GM19193 (cell line): ENCODE data around the gene CLOCK.
A peak's percentile ranks its signal among the peaks of the same experiment; 100 is the strongest.

Experiments
- POLR2A ChIP-seq: IDR thresholded peaks from 4 replicates; pipeline ENCODE4 v1.6.1; 2011; ENCODE audit not compliant: insufficient read depth, insufficient read length; ENCODE audit errors: extremely low read depth

CLOCK gene

DNA sequence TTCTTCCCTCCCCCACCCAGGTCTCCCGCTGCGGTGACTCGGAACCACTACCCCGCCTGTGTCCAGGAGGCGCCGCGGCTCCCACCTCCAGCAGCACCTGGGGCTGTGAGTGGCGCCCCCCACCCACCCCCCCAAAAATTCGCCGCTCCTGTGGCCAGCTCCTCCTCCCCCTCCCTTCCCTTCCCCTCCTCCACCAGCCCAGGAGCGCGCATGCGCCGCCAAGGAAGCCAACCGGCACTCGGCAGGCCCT is 278 bp downstream of the CLOCK start:
- no peak for TF ChIP-seq POLR2A

DNA sequence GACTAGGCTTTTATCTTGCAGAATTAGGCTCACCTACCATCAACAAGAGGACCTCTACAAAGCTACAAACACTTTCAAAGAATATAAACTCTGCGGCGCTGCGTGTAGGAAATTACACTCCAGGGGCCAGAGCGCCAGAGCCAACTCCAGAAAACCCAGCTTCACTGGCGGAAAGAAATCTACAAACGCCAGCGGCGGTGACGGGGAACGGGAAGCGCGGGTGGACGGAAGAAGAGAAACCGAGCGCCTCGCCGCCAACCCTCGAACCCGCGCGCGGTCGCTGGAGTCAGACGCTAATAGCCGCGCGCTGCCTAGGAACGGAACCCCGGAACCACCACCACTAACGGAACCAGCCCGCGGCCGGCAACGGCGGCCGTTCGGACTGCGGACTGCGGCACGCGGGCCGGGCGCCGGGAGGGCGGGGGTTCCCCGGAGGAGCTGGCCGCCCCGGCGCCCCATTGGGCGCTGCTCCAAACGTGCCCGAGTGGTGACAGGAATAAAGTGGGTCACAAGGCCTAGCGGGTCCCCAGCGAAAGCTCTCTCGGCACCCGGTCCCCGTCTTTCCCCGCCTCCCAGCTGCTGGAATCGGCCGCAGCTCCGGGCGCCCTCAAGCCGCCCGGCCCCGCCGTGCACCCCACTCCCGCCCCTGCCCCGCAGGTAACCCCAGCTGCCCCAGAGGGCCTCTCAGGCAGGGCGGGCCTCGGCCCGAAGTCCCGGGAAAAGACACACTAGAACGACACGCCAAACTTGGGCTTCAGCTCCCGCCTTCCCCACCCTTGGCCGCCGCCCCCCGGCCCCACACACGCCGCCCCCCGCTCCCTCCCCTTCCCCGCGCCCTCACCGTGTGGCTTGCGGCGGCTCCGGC is 836 bp downstream of the CLOCK start:
- TF ChIP-seq POLR2A = peak; percentile 65

DNA sequence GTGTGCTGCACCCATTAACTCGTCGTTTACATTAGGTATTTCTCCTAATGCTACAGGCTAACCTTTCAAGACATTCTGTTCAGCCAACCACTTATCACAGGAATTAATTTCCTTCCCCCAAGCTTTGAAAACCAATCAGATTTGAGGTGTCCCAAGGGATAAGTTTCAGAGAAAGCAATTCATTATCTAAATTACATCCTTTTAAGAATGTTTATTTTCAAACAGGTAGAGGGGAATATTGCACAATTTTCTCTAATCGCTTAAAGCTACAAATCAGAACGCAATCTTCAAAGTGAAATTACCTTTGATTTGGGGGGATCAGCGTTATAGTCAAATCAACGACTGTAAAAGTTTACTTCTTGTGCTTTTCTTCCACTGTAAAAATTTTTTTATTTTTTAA is 1.6 kb downstream of the CLOCK start:
- TF ChIP-seq POLR2A = no peak

DNA sequence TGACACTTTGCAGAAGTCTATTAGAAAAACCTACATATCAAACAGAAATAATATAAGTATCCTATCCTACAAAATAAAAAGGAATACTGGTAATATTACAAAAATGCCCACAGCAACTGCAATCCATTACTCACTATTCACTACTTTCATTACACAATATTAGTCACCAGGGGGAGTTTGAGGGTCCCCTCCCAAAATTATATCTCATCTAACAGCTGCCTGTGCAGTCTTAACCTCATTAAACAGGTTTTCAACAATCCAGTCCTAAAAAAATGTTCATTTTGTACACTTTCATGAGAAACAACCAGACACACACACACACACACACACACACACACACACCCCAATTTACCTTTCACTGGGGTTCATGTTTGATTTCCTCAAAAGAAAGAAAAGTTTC is 2.9 kb downstream of the CLOCK start:
- no peak for TF ChIP-seq POLR2A

DNA sequence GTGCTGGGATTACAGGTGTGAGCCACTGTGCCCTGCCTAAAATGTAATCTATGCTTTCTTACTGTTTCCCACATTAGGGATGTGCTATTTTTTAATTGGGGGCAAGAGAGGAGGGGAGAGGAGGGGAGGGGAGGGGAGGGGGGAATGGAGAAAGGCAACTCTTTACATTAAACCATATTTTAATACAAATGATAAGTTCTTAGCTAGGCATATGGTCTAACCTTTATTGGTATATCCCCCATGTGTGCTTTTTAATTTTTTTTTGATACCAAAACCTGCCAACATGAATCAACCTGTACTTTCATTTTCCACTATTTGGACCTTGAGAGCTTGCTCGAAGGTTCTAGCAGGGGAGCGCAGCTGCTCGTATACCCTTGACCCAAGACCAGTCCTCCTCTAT is 6.4 kb downstream of the CLOCK start:
- no peak for TF ChIP-seq POLR2A

DNA sequence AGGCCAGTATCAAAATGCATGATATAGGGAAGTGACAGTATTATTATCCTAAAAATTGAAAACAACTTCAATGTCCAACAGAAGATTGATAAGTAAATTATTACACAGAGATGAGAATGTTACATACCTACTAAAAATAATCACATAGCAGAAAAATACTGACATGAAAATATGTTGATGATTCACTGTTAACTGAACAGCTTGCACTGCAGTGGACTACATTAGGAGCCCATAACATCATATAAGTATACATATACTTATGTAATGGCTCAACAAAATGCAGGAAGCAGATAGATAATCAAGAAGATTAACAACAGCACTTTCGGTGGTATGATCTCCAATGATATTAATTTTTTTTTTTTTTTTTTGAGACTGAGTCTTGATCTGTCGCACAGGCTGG is 7.1 kb downstream of the CLOCK start:
- no peak for TF ChIP-seq POLR2A

DNA sequence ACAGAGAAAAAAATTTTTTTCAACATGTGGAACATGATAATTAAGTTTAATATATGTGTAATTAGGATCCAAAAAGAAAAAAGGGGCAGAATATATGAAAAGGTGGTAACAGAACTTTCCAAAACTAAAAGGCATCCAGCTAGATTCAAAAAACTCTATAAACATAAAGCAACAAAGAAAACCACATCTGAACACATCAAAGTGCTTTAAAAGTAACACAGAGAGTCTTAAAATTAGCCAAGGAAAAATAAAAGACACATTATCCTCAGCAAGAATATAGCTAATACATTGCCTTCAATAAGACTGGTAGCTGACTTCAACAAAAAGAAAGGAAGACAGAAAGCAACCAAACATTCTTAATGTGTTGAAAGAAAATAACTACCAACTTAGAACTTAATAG is 8.2 kb downstream of the CLOCK start:
- TF ChIP-seq POLR2A = no peak

DNA sequence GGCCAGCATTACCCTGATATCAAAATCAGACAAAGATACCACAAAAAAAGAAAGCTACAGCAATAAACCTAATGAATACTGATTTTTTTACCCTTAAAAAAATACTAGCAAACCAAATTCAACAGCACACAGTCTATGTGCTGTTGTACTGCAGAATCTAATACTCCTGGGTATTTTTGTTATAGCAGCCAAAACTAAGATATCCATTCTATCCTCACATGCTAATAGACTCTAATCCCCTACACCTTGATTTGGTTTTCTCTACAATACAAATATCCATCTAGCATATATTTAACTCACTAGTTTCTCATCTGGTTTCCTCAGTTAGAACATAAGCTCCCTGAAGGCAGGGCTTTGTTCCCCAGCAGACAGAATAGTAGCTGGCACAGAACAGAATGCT is 12.4 kb downstream of the CLOCK start:
- TF ChIP-seq POLR2A = no peak

DNA sequence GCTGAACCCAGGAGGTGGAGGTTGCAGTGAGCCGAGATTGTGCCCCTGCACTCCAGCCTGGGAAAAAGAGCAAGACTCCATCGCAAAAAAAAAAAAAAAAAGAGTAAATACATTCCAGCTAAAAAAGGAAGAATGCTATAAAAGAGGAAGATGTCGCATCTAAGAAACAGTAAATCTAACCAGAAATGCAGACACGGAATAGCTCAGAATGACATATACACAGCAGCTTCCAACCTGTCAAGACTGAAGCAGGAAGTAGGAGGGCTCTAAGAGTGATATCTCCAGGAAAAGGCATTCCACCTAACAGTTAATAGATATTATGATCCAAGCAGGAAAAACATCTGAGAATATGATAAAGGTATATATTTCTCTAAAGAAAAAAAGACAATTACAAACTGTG is 16.0 kb downstream of the CLOCK start:
- no peak for TF ChIP-seq POLR2A

DNA sequence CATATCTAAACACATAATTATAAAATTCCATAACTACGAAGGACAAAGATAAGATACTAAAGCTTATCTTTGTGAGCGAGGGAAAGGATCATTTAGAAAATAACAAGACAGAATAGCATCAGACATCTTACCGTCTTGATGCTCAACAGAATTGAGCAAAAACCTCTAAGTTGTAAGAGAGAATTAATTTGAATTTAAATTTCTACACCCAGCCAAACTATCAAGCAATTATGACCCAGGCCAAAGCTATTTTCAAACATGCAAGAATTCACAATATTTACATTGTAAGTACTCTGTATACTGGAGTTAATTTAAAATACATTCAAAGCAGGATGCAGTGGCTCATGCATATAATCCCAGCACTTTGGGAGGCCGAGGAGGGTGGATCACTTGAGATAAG is 16.5 kb downstream of the CLOCK start:
- TF ChIP-seq POLR2A = no peak

DNA sequence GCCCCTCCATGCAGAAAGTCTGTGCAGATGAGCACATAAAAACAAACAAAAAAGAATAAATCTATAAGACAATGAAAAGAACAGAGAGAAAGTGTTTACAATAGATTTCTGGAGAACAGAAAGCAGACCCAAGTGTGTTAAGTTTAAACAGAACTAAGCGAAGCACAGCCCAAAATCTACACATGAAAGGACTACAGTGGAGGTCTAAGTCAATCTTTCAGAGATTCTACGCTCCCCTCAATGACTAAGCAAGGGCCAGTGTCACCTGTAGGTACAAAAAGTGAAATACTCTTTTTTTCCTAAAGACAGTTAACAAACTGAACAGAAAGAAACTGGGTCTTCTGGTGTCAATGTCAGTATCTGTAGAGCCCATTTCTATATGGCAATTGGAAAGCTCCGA is 18.2 kb downstream of the CLOCK start:
- TF ChIP-seq POLR2A = no peak

DNA sequence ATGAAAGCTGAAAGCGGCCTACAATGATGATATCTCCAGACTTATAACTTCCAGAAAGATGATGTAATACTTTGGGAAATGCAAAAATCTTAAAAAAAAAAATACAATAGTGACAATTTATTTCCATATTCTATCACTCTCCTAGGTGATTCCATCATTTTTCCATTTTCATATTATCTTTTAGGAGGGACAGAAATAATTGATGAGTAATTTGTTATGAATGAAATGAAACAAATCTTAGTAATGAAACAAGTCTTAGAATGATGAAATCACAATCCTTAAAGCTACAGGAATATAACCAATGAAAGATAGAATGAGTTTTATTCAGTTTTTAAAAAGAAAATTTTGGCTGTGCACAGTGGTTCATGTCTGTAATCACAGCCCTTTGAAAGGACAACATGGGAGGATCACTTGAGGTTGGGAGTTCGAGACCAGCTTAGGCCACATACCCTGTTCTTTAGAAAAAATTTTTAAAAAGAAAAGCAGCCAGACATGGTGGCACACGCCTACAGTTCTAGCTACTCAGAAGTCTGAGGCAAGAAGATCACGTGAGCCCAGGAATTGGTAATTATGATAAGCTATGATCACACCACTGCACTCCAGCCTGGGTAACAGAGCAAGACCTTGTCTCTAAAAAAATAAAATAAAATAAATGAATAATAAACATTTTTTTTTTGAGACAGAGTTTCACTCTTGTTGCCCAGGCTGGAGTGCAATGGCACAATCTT is 21.7 kb downstream of the CLOCK start:
- no peak for TF ChIP-seq POLR2A

DNA sequence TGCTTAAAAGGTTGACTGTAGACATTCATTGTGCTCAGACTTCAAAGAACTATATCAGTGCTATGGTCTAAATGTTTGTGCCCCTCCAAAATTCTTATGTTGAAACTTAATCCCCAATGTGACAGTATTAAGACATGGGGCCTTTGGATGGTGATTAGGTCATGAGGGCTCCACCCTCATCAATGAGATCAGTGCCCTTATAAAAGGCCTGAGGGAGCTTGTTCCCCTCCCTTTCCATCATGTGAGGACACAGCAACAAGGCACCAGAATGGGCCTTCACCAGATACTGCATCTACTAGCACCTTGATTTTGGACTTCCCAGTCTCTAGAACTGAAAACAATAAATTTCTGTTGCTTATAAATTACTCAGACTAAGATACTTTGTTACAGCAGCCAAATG is 28.3 kb downstream of the CLOCK start:
- no peak for TF ChIP-seq POLR2A

DNA sequence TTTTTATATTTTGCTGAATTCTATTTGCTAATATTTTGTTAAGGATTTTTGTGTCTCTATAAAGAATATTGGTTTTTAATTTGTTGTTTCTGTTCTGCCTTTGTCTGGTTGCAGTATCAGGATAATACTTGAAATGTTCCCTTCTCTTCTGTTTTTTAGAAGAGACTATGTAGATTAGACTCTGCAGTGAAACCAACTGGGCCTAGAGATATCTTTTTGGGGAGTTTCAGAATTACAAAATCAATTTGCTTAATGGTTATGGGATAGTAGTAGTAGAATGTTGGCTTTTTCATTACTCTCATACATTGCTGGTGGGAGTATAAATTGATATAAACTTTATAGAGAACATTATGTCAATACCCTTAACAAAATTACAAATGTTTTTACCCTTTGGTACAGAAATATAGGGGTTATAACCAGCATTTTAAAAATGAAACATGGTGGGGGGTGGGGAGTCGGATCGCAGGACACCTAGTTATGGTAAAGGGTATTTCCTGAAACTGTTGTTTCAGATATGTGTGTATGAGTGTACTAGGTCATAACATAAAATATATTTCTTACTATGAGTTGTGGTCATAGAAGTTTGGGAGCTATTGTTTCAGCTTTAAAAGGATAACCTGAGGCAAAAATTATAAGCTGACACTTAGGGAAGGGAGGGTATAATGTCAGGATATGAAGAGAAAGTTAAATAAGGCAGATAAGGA is 29.0 kb downstream of the CLOCK start:
- TF ChIP-seq POLR2A = no peak

DNA sequence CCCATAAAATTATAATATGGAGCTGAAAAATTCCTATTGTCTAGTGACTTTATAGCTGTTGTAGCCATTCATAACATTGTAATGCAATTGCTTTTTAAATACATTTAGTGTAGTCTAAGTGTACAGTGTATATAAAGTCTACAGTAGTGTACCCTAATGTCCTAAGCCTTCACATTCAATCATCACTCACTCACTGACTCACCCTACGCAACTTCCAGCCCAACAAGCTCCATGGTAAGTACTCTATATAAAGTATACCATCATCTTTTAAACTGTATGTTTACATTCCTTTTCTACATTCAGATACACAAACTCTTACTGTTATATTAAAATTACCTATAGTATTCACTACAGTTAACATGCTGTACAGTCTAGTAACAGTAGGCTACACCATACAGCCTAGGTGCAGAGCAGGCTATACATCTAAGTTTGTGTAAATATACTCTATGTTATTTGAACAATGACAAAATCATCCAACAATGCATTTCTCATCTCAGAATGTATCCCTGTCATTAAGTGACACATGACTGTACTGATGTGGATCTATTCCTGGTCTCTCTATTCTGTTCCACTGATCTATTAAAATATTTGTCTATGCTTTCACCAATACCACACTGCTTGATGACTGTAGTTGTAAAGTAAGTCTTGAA is 33.7 kb downstream of the CLOCK start:
- TF ChIP-seq POLR2A = no peak
